BJ (cell line): ENCODE data around the gene ARHGEF17. TPM values are rescaled to one million over a fixed set of nuclear protein-coding genes. Genes with fewer than 3 reads are reported as not detected.
"Not testable (repeated sequence)": the region's sequence is repeated elsewhere in the genome, so short reads cannot be mapped to it uniquely, and the experiment has no call there.

Experiments
- CTCF ChIA-PET: fragments of 350-600 bp; formaldehyde crosslinking; extraction: SDS; loops from one replicate; lab custom pipeline; 2021; ENCODE audit warnings: antibody characterized with exemption, inconsistent platforms; lab: Yijun Ruan, JAX
- POLR2A ChIA-PET: fragments of 300-600 bp; sonication (Branson Sonifier 250); formaldehyde crosslinking; extraction: SDS; loops from one replicate; lab custom pipeline; 2021; ENCODE audit warnings: antibody characterized with exemption; lab: Charles Lee
- DNase-seq: peaks from one replicate; pipeline ENCODE4 v3.0.0-alpha.2; 2011; ENCODE audit warnings: low read depth
- H3K27me3 ChIP-seq: 2 replicates; pipeline ENCODE4 v1.6.0; 2011; ENCODE audit warnings: low read length; ENCODE audit not compliant: control insufficient read depth, insufficient read depth
- H3K36me3 ChIP-seq: 2 replicates; pipeline ENCODE4 v1.5.1; 2011; ENCODE audit warnings: low read length; ENCODE audit not compliant: control insufficient read depth, insufficient read depth
- H3K4me3 ChIP-seq: 2 replicates; pipeline ENCODE4 v1.5.1; 2011; ENCODE audit warnings: low read depth, mild to moderate bottlenecking, control low read depth, low read length
- CTCF ChIP-seq: IDR thresholded peaks from 2 replicates; pipeline ENCODE4 v1.5.1; 2011; ENCODE audit warnings: low read depth, mild to moderate bottlenecking, control low read depth, inconsistent platforms, low read length, moderate library complexity; ENCODE audit not compliant: insufficient read depth
- polyA plus RNA-seq: library from polyadenylated mRNA; depleted of rRNA; stranded (reverse); fragments of >200 nt; gene quantifications from 2 replicates; pipeline ENCODE4 v1.2.3, GENCODE V29; 2011

The ARHGEF17 gene
- polyA plus RNA-seq, 1 experiment: 85.7 TPM

- H3K4me3 ChIP-seq: no peak overlapping the region
- peaks cover 5% of the 10 kb centered on the region; the same call in 1 of the 2 replicates for H3K27me3 ChIP-seq
- ChIA-PET CTCF (interaction anchor here (1.7 to 12.5 kb wide), 2 partner anchors 15 to 16 kb away, joined by 8 to 60 read pairs; no protein-coding TSS in a partner anchor), POLR2A (no interaction called here)
- no peak for TF ChIP-seq CTCF
- no peak for DNase-seq
- H3K36me3 ChIP-seq: no peaks in the 10 kb centered on the region
Observed at GRCh38 chr11:73273222-73273895, 34.7 kb upstream of the ARHGEF17 start.

GRCh38 chr11:73274191-73274590, 33.9 kb upstream of the ARHGEF17 start:
- H3K4me3 ChIP-seq, H3K36me3 ChIP-seq, DNase-seq, POLR2A ChIA-PET, H3K27me3 ChIP-seq: not testable (repeated sequence)
- CTCF ChIA-PET: interaction anchor here (1.5 to 12.5 kb wide), 2 partner anchors 14 to 16 kb away, joined by 5 to 60 read pairs; no protein-coding TSS in a partner anchor

GRCh38 chr11:73274722-73275380, 33.2 kb upstream of the ARHGEF17 start:
- Histone ChIP-seq H3K4me3 (no peak overlapping the region), H3K36me3 (no peaks in the 10 kb centered on the region), H3K27me3 (peaks cover 1% of the 10 kb centered on the region; the same call in 1 of the 2 replicates)
- ChIA-PET POLR2A (no interaction called here), CTCF (interaction anchor here (1.5 to 12.5 kb wide), 2 partner anchors 13 to 17 kb away, joined by 5 to 60 read pairs; no protein-coding TSS in a partner anchor)
- DNase-seq: no peak
- TF ChIP-seq CTCF: no peak

- no peak overlapping the region for H3K4me3 ChIP-seq
- no peak for TF ChIP-seq CTCF
- no peaks in the 10 kb centered on the region for H3K36me3 ChIP-seq
- H3K27me3 ChIP-seq: peaks cover 1% of the 10 kb centered on the region; the same call in 1 of the 2 replicates
- POLR2A ChIA-PET: no interaction called here
- CTCF ChIA-PET: interaction anchor here (1.5 to 12.5 kb wide), 2 partner anchors 13 to 17 kb away, joined by 5 to 60 read pairs; no protein-coding TSS in a partner anchor
- no peak for DNase-seq
Observed at GRCh38 chr11:73275381-73275750, 32.7 kb upstream of the ARHGEF17 start.

- Histone ChIP-seq H3K36me3 (no peaks in the 10 kb centered on the region), H3K4me3 (no peak overlapping the region), H3K27me3 (peaks cover 1% of the 10 kb centered on the region; the same call in 1 of the 2 replicates)
- TF ChIP-seq CTCF: no peak
- POLR2A ChIA-PET: no interaction called here
- CTCF ChIA-PET: interaction anchor here (0.6 to 2.2 kb wide), 2 partner anchors 12 to 13 kb away, joined by 3 to 7 read pairs; no protein-coding TSS in a partner anchor
- DNase-seq: no peak
Observed at GRCh38 chr11:73277467-73277866, 30.6 kb upstream of the ARHGEF17 start.
